ENCODE data around the gene ALK.

The ALK gene

GRCh38 chr2:29308366-29308765 lies 613.0 kb downstream of the ALK start:
- no peak for DNase-seq

- DNase-seq, result no peak
These were observed 613.9 kb downstream of the ALK start for GRCh38 chr2:29307519-29307918.

- DNase-seq, result no peak
These were observed 615.6 kb downstream of the ALK start for GRCh38 chr2:29305762-29306161.

GRCh38 chr2:29304399-29305060 lies 616.9 kb downstream of the ALK start:
- DNase-seq, result no peak

GRCh38 chr2:29296585-29296984 lies 624.8 kb downstream of the ALK start:
- no peak for DNase-seq

GRCh38 chr2:29295845-29296244 lies 625.5 kb downstream of the ALK start:
- DNase-seq, result no peak

GRCh38 chr2:29293830-29294438 lies 627.5 kb downstream of the ALK start:
- DNase-seq, result no peak

- no peak for DNase-seq
These were observed 630.9 kb downstream of the ALK start for GRCh38 chr2:29290293-29291047.

GRCh38 chr2:29284671-29285070 lies 636.7 kb downstream of the ALK start:
- DNase-seq, result no peak

GRCh38 chr2:29281916-29282247 lies 639.5 kb downstream of the ALK start:
- no peak for DNase-seq

GRCh38 chr2:29281086-29281915 lies 640.1 kb downstream of the ALK start:
- peak; percentile 2 for DNase-seq

- DNase-seq, result no peak
These were observed 642.4 kb downstream of the ALK start for GRCh38 chr2:29278966-29279365.

- DNase-seq, result no peak
These were observed 645.2 kb downstream of the ALK start for GRCh38 chr2:29276151-29276550.

- no peak for DNase-seq
These were observed 646.2 kb downstream of the ALK start for GRCh38 chr2:29275186-29275585.

GRCh38 chr2:29273685-29274611 lies 647.4 kb downstream of the ALK start:
- no peak for DNase-seq

- no peak for DNase-seq
These were observed 648.2 kb downstream of the ALK start for GRCh38 chr2:29273004-29273684.

GRCh38 chr2:29272311-29272710 lies 649.1 kb downstream of the ALK start:
- DNase-seq, result no peak

- no peak for DNase-seq
These were observed 650.7 kb downstream of the ALK start for GRCh38 chr2:29270701-29271121.

GRCh38 chr2:29269765-29270109 lies 651.6 kb downstream of the ALK start:
- DNase-seq, result no peak

GRCh38 chr2:29269095-29269764 lies 652.2 kb downstream of the ALK start:
- DNase-seq, result no peak

GRCh38 chr2:29267720-29268119 lies 653.7 kb downstream of the ALK start:
- DNase-seq, result no peak

Data from NCI-H2029 (cell line).